ENCODE results near the gene PJA2.

PJA2 gene

DNA sequence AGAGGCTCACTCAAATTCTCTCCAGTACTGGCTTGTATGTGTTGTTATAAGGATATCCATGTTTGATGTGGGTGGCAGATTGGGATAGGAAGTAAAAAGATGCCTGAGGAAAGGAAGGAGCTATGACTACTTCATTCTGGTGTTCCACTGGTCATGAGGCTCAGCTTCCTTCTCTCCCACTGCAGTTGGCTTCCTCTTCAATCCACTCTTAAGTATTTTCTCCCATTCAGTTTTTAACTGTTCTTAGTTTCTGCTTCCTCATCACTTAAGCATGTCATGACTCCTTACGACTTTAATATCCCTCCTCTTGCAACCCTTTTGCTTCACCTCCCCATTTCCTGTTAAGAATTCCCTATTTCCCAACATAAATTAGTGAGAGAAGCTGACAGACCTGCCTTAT lies 81.1 kb downstream of the PJA2 start:
- Histone ChIP-seq H3K27ac (ENCODE audit: poor library complexity, severe bottlenecking) (no peak overlapping the region), H3K4me1 (ENCODE audit: insufficient read depth, poor library complexity, severe bottlenecking) (peaks cover 3% of the 10 kb centered on the region), H3K9me3 (ENCODE audit: severe bottlenecking) (no peaks in the 10 kb centered on the region), H3K27me3 (ENCODE audit: insufficient read depth, poor library complexity, severe bottlenecking) (no peaks in the 10 kb centered on the region), H3K36me3 (ENCODE audit: low read depth) (0 out of 2 replicates have a peak, but pooled peaks cover 4% of the 10 kb centered on the region), H3K4me3 (ENCODE audit: severe bottlenecking) (no peak overlapping the region)
- DNase-seq (ENCODE audit: low spot score) (no peak), ATAC-seq (ENCODE audit: low read depth) (peak; percentile 15; the same call in 1 of the 3 replicates)
- TF ChIP-seq, protein P1, sequence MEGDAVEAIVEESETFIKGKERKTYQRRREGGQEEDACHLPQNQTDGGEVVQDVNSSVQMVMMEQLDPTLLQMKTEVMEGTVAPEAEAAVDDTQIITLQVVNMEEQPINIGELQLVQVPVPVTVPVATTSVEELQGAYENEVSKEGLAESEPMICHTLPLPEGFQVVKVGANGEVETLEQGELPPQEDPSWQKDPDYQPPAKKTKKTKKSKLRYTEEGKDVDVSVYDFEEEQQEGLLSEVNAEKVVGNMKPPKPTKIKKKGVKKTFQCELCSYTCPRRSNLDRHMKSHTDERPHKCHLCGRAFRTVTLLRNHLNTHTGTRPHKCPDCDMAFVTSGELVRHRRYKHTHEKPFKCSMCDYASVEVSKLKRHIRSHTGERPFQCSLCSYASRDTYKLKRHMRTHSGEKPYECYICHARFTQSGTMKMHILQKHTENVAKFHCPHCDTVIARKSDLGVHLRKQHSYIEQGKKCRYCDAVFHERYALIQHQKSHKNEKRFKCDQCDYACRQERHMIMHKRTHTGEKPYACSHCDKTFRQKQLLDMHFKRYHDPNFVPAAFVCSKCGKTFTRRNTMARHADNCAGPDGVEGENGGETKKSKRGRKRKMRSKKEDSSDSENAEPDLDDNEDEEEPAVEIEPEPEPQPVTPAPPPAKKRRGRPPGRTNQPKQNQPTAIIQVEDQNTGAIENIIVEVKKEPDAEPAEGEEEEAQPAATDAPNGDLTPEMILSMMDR (IDR thresholded peaks at IDR 0.05; ENCODE audit: poor library complexity, severe bottlenecking) = no peak

DNA sequence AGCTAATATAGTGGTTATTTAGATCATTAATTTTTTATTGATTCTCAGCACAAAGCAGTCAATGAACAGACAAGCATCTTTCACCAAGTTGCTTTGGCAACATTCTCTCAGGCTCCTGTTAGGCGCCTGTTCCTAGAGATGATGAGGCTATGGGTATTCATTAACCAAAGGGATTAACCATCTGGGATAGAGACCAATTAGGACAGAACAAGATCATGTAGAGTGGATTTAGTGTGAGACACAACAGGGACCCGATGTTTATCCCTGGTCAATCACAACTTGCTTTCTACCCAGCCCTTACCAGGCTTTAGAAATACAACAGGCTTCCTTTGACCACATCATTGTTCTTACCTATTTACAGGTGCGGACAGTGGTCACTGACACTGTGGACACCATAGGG lies 82.2 kb downstream of the PJA2 start:
- TF ChIP-seq, protein P1 (IDR thresholded peaks at IDR 0.05; ENCODE audit: poor library complexity, severe bottlenecking) = no peak
- no peak for DNase-seq (ENCODE audit: low spot score)
- ATAC-seq (ENCODE audit: low read depth) = no peak
- Histone ChIP-seq H3K36me3 (ENCODE audit: low read depth) (0 out of 2 replicates have a peak, but pooled peaks cover 4% of the 10 kb centered on the region), H3K27me3 (ENCODE audit: insufficient read depth, poor library complexity, severe bottlenecking) (no peaks in the 10 kb centered on the region), H3K4me3 (ENCODE audit: severe bottlenecking) (no peak overlapping the region), H3K9me3 (ENCODE audit: severe bottlenecking) (no peaks in the 10 kb centered on the region), H3K27ac (ENCODE audit: poor library complexity, severe bottlenecking) (no peak overlapping the region), H3K4me1 (ENCODE audit: insufficient read depth, poor library complexity, severe bottlenecking) (peaks cover 3% of the 10 kb centered on the region)

DNA sequence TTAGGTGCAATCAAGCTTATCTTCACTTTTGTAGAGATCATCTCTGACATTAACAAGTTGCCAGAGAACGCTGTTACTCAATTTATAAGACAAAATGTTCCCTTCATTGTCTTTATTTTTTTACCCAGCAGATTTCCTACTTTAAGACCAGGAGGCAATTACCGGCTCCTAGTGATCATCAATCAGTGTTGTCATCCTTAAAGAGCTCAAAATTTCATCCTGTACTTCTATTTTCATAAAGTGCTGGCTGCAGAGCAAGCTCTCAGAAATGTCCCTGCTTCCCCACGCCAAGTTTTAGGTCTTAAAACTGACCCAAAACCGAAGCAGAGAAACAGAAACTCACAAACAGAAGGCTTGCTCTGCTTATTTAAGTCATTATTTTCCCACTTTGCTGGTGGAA lies 82.9 kb downstream of the PJA2 start:
- Histone ChIP-seq H3K27me3 (ENCODE audit: insufficient read depth, poor library complexity, severe bottlenecking) (no peaks in the 10 kb centered on the region), H3K4me1 (ENCODE audit: insufficient read depth, poor library complexity, severe bottlenecking) (peaks cover 3% of the 10 kb centered on the region), H3K36me3 (ENCODE audit: low read depth) (0 out of 2 replicates have a peak, but pooled peaks cover 4% of the 10 kb centered on the region), H3K9me3 (ENCODE audit: severe bottlenecking) (no peaks in the 10 kb centered on the region), H3K4me3 (ENCODE audit: severe bottlenecking) (no peak overlapping the region), H3K27ac (ENCODE audit: poor library complexity, severe bottlenecking) (no peak overlapping the region)
- ATAC-seq (ENCODE audit: low read depth) (no peak), DNase-seq (ENCODE audit: low spot score) (no peak)
- TF ChIP-seq, protein P1 (IDR thresholded peaks at IDR 0.05; ENCODE audit: poor library complexity, severe bottlenecking) = no peak

DNA sequence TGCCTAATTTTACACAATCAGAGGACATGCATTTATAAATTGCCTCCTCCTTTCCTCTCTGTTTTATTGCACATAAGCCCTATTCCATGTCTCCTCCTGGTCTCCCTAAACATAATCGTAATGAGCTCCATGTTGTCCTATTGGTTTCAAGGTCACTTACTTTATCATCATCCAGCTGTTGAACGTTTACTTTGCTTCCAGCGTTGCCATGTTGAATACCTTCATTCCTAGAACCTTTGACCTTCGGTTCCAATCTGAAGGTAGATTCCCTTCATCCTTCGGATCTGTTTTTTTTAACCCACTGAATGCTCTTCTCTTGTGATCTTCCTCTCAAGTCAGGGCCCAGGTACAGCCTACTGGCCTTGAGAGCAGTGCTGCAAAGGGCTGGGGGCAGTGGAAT lies 84.3 kb downstream of the PJA2 start:
- H3K27ac ChIP-seq (ENCODE audit: poor library complexity, severe bottlenecking) = no peak overlapping the region
- TF ChIP-seq, protein P1 (IDR thresholded peaks at IDR 0.05; ENCODE audit: poor library complexity, severe bottlenecking) = no peak
- ATAC-seq (ENCODE audit: low read depth) (no peak), DNase-seq (ENCODE audit: low spot score) (no peak)
- no peak overlapping the region for H3K4me3 ChIP-seq (ENCODE audit: severe bottlenecking)
- 0 out of 2 replicates have a peak, but pooled peaks cover 4% of the 10 kb centered on the region for H3K36me3 ChIP-seq (ENCODE audit: low read depth)
- no peaks in the 10 kb centered on the region for H3K9me3 ChIP-seq (ENCODE audit: severe bottlenecking)
- no peaks in the 10 kb centered on the region for H3K27me3 ChIP-seq (ENCODE audit: insufficient read depth, poor library complexity, severe bottlenecking)
- peaks cover 3% of the 10 kb centered on the region for H3K4me1 ChIP-seq (ENCODE audit: insufficient read depth, poor library complexity, severe bottlenecking)

DNA sequence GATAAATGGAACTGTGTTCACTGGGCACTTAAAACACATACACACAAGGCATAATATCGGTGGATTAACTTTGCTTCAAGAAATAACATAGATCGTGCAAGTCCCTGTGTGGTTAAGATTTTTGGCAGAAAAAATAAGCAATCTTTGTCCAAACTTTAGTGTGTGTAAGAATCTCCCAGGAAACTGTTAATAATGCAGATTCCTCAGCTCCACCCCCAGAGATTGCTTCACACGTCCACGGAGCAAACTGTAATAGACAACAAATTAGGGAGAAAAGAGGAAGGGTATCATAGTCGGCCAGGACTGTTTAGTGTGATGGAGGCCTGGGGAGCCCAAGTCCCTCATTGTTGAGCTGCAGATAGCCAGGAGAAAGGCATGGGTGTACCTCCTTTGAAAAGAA lies 84.8 kb downstream of the PJA2 start:
- ATAC-seq (ENCODE audit: low read depth) (no peak), DNase-seq (ENCODE audit: low spot score) (no peak)
- TF ChIP-seq, protein P1 (IDR thresholded peaks at IDR 0.05; ENCODE audit: poor library complexity, severe bottlenecking) = no peak

More for the DNA sequence above, 84.8 kb downstream of the PJA2 start:
- Histone ChIP-seq H3K27me3 (ENCODE audit: insufficient read depth, poor library complexity, severe bottlenecking) (no peaks in the 10 kb centered on the region), H3K4me3 (ENCODE audit: severe bottlenecking) (no peak overlapping the region), H3K4me1 (ENCODE audit: insufficient read depth, poor library complexity, severe bottlenecking) (peaks cover 3% of the 10 kb centered on the region), H3K9me3 (ENCODE audit: severe bottlenecking) (no peaks in the 10 kb centered on the region), H3K27ac (ENCODE audit: poor library complexity, severe bottlenecking) (no peak overlapping the region), H3K36me3 (ENCODE audit: low read depth) (0 out of 2 replicates have a peak, but pooled peaks cover 3% of the 10 kb centered on the region)

Measured in RWPE2 (cell line).